Measurements from ENCODE around the gene PRSS56. TPM values are rescaled to one million over a fixed set of nuclear protein-coding genes. Genes with fewer than 3 reads are reported as not detected.

The PRSS56 gene
- total RNA-seq, 2 donors from 2014 or later: not detected

DNA sequence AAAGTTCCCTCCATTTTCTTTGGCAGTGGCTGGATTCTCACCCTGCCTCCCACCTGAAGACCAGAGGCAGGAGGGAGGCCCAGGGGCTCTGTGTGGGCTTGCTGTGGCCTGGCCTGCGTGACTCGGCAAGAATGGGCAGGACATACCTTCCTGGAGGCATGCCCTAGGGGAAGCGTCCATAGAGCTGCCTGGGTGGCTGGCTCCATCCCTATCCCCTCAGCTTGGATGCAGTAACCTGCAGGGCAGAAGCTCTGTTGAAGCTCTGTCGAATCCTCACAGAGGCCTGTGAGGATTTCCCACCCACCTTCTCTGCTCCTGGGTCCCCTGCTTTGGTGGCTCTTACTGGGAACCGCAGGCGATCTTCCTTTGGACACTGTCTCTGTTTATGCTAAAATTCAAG, 1.3 kb upstream of the PRSS56 start:
- H3K27ac Mint-ChIP-seq: no peak overlapping the region
- H3K4me1 Mint-ChIP-seq: peaks cover 3% of the 10 kb centered on the region
- Histone ChIP-seq H3K36me3 (ENCODE audit: control insufficient read depth, insufficient read depth, low read length) (no peaks in the 10 kb centered on the region), H3K9ac (ENCODE audit: extremely low read depth, low read length, poor library complexity, severe bottlenecking) (no peak overlapping the region), H3K27ac (ENCODE audit: low read depth, low read length) (no peak overlapping the region), H3K4me3 (ENCODE audit: low read length) (no peak overlapping the region), H3K9me3 (ENCODE audit: control insufficient read depth, low read length) (no peaks in the 10 kb centered on the region), H3K4me1 (ENCODE audit: control insufficient read depth, insufficient read depth, low read length) (no peaks in the 10 kb centered on the region), H3K27me3 (ENCODE audit: control insufficient read depth, insufficient read depth, low read length, poor library complexity, severe bottlenecking) (peaks cover 46% of the 10 kb centered on the region)
- peaks cover 39% of the 10 kb centered on the region for H3K27me3 Mint-ChIP-seq (ENCODE audit: insufficient read depth)
- H3K9me3 Mint-ChIP-seq: no peaks in the 10 kb centered on the region
- peak; percentile 67 for DNase-seq
- no peak overlapping the region for H3K4me3 Mint-ChIP-seq
- H3K36me3 Mint-ChIP-seq (ENCODE audit: low read depth): no peaks in the 10 kb centered on the region
- WGBS, 2 experiments (ENCODE audit: insufficient coverage in 1 of 2, insufficient read length in 1 of 2): 50 to 77% methylated on average over 5 to 6 of the region's 6 CpGs
- TF ChIP-seq, protein P1, sequence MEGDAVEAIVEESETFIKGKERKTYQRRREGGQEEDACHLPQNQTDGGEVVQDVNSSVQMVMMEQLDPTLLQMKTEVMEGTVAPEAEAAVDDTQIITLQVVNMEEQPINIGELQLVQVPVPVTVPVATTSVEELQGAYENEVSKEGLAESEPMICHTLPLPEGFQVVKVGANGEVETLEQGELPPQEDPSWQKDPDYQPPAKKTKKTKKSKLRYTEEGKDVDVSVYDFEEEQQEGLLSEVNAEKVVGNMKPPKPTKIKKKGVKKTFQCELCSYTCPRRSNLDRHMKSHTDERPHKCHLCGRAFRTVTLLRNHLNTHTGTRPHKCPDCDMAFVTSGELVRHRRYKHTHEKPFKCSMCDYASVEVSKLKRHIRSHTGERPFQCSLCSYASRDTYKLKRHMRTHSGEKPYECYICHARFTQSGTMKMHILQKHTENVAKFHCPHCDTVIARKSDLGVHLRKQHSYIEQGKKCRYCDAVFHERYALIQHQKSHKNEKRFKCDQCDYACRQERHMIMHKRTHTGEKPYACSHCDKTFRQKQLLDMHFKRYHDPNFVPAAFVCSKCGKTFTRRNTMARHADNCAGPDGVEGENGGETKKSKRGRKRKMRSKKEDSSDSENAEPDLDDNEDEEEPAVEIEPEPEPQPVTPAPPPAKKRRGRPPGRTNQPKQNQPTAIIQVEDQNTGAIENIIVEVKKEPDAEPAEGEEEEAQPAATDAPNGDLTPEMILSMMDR (conservative IDR thresholded peaks at IDR 0.05): no peak

DNA sequence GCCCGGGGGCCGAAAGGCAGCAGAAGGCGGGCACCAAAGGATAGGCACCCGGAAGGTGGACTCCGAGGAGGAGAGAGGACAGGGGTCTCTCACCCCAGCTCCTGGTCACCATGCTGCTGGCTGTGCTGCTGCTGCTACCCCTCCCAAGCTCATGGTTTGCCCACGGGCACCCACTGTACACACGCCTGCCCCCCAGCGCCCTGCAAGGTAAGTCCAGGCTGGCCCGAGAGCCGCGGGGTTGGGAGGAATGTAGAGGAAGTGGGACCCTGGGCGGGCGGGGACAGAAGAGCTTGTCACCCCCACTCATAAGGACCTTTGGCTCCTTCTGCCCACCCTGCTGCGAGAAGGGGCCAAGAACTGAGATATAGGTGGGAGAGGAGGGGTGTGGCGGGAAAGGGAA, 301 bp downstream of the PRSS56 start:
- 87 to 100% methylated on average over 6 to 15 of the region's 15 CpGs for WGBS, 2 experiments (ENCODE audit: insufficient coverage in 1 of 2, insufficient read length in 1 of 2)
- Histone ChIP-seq H3K9me3 (ENCODE audit: control insufficient read depth, low read length) (no peaks in the 10 kb centered on the region), H3K9ac (ENCODE audit: extremely low read depth, low read length, poor library complexity, severe bottlenecking) (no peak overlapping the region), H3K36me3 (ENCODE audit: control insufficient read depth, insufficient read depth, low read length) (no peaks in the 10 kb centered on the region), H3K4me3 (ENCODE audit: low read length) (no peak overlapping the region), H3K4me1 (ENCODE audit: control insufficient read depth, insufficient read depth, low read length) (no peaks in the 10 kb centered on the region), H3K27ac (ENCODE audit: low read depth, low read length) (no peak overlapping the region), H3K27me3 (ENCODE audit: control insufficient read depth, insufficient read depth, low read length, poor library complexity, severe bottlenecking) (peaks cover 55% of the 10 kb centered on the region)
- H3K36me3 Mint-ChIP-seq (ENCODE audit: low read depth): no peaks in the 10 kb centered on the region
- H3K27me3 Mint-ChIP-seq (ENCODE audit: insufficient read depth): peaks cover 46% of the 10 kb centered on the region
- H3K9me3 Mint-ChIP-seq: no peaks in the 10 kb centered on the region
- H3K4me3 Mint-ChIP-seq: no peak overlapping the region
- DNase-seq: peak; percentile 48
- peaks cover 3% of the 10 kb centered on the region for H3K4me1 Mint-ChIP-seq
- no peak overlapping the region for H3K27ac Mint-ChIP-seq
- TF ChIP-seq, protein P1 (conservative IDR thresholded peaks at IDR 0.05): no peak

DNA sequence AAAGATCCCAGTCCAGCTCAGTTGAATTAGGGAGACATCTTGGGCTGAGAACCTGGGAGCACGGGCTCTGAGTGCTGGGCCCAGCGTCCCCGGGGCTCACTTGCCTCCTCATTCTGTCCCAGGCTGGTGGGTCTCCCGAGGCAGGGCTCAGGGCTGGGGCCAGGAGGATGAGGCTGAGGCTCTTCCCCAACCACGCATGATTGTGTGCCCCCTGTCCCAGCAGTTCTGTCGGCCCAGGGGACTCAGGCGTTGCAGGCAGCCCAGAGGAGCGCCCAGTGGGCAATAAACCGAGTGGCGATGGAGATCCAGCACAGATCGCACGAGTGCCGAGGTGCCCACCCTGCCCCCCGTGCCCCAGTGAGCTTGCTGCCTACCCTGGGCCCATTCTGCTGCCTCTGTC, 910 bp downstream of the PRSS56 start:
- Histone ChIP-seq H3K9me3 (ENCODE audit: control insufficient read depth, low read length) (no peaks in the 10 kb centered on the region), H3K4me1 (ENCODE audit: control insufficient read depth, insufficient read depth, low read length) (no peaks in the 10 kb centered on the region), H3K27me3 (ENCODE audit: control insufficient read depth, insufficient read depth, low read length, poor library complexity, severe bottlenecking) (peaks cover 55% of the 10 kb centered on the region), H3K9ac (ENCODE audit: extremely low read depth, low read length, poor library complexity, severe bottlenecking) (no peak overlapping the region), H3K36me3 (ENCODE audit: control insufficient read depth, insufficient read depth, low read length) (no peaks in the 10 kb centered on the region), H3K27ac (ENCODE audit: low read depth, low read length) (no peak overlapping the region), H3K4me3 (ENCODE audit: low read length) (no peak overlapping the region)
- H3K27ac Mint-ChIP-seq: no peak overlapping the region
- no peaks in the 10 kb centered on the region for H3K9me3 Mint-ChIP-seq
- TF ChIP-seq, protein P1 (conservative IDR thresholded peaks at IDR 0.05): no peak
- peaks cover 47% of the 10 kb centered on the region for H3K27me3 Mint-ChIP-seq (ENCODE audit: insufficient read depth)
- H3K4me3 Mint-ChIP-seq: no peak overlapping the region
- peaks cover 3% of the 10 kb centered on the region for H3K4me1 Mint-ChIP-seq
- no peaks in the 10 kb centered on the region for H3K36me3 Mint-ChIP-seq (ENCODE audit: low read depth)
- no peak for DNase-seq
- 88% methylated on average over 11 to 14 of the region's 14 CpGs for WGBS, 2 experiments (ENCODE audit: insufficient coverage in 1 of 2, insufficient read length in 1 of 2)
